ENCODE measurements around the gene CPNE1. TPM values are rescaled to one million over a fixed set of nuclear protein-coding genes. Genes with fewer than 3 reads are reported as not detected.

CPNE1 gene
- total RNA-seq, 1 experiment from 2014 or later: 155 TPM

DNA sequence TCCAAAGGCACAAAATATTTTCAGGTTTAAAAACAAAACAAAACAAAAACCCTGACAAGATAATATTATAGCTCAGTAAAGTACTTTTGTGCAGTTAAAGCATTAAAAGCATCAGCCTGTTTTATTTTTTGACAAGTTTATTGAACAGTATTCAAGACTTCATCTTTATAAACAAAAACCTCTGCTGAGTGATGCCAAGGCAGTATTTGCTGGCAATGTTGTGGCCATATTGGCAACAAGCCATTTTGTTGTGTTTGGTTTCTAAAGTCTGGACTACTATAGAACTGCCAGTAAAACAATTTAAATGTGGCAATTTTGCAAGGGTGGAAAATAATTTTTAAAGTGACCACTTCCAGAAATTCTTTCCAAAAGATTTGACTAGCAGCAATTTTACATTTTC, 15.9 kb downstream of the CPNE1 start:
- no peak overlapping the region for H2BK120ac ChIP-seq (ENCODE audit: low read depth, low read length, poor library complexity, severe bottlenecking)
- H4K91ac ChIP-seq (ENCODE audit: insufficient read length, low read depth, low read length): no peak overlapping the region
- Mint-ChIP-seq H3K9me3 (no peaks in the 10 kb centered on the region), H3K27me3 (ENCODE audit: low read depth) (no peaks in the 10 kb centered on the region), H3K4me1 (peaks cover 14 to 17% of the 10 kb centered on the region in 2 experiments), H3K4me3 (no peak overlapping the region), H3K27ac (peak overlapping the region in 1 of 3 experiments; percentile 55; a peak in 2 of 7 replicates), H3K36me3 (ENCODE audit: insufficient read depth in 1 of 3, low read depth in 3 of 3) (peaks cover 1 to 28% (median 21%) of the 10 kb centered on the region in 3 experiments; a peak in 6 of 7 replicates)
- H3K56ac ChIP-seq (ENCODE audit: insufficient read length, low read depth, low read length): no peak overlapping the region
- DNase-seq: no peak
- H3K9ac ChIP-seq (ENCODE audit: extremely low read depth, insufficient read length, low read length): no peak overlapping the region
- H3K14ac ChIP-seq (ENCODE audit: insufficient read depth, low read length): no peak overlapping the region
- H3K4ac ChIP-seq (ENCODE audit: low read depth, low read length): no peak overlapping the region
- no peaks in the 10 kb centered on the region for H3K23me2 ChIP-seq (ENCODE audit: insufficient read length, low read depth, low read length, poor library complexity, severe bottlenecking)
- no peak overlapping the region for H2BK15ac ChIP-seq (ENCODE audit: low read depth, low read length)
- H4K5ac ChIP-seq (ENCODE audit: insufficient read length, low read depth, low read length): no peak overlapping the region
- H3K79me2 ChIP-seq (ENCODE audit: insufficient read depth, low read length): peaks cover 34% of the 10 kb centered on the region
- H2BK20ac ChIP-seq (ENCODE audit: low read depth, low read length, poor library complexity, severe bottlenecking): no peak overlapping the region
- TF ChIP-seq, protein P1, sequence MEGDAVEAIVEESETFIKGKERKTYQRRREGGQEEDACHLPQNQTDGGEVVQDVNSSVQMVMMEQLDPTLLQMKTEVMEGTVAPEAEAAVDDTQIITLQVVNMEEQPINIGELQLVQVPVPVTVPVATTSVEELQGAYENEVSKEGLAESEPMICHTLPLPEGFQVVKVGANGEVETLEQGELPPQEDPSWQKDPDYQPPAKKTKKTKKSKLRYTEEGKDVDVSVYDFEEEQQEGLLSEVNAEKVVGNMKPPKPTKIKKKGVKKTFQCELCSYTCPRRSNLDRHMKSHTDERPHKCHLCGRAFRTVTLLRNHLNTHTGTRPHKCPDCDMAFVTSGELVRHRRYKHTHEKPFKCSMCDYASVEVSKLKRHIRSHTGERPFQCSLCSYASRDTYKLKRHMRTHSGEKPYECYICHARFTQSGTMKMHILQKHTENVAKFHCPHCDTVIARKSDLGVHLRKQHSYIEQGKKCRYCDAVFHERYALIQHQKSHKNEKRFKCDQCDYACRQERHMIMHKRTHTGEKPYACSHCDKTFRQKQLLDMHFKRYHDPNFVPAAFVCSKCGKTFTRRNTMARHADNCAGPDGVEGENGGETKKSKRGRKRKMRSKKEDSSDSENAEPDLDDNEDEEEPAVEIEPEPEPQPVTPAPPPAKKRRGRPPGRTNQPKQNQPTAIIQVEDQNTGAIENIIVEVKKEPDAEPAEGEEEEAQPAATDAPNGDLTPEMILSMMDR (conservative IDR thresholded peaks at IDR 0.05): no peak
- peaks cover 2% of the 10 kb centered on the region for H4K20me1 ChIP-seq (ENCODE audit: control insufficient read depth, insufficient read depth, insufficient read length)
- H3T11ph ChIP-seq (ENCODE audit: low read length): no peak overlapping the region
- no peak overlapping the region for H3K27ac ChIP-seq (ENCODE audit: insufficient read length, low read depth, low read length)
- H3K4me2 ChIP-seq (ENCODE audit: insufficient read depth, insufficient read length, low read length): no peak overlapping the region
- no peak overlapping the region for H2BK12ac ChIP-seq (ENCODE audit: insufficient read length, low read depth, low read length)
- H3K23ac ChIP-seq (ENCODE audit: insufficient read length, low read depth, low read length): no peak overlapping the region
- no peak overlapping the region for H2AFZ ChIP-seq (ENCODE audit: low read length)
- no peaks in the 10 kb centered on the region for H3K4me1 ChIP-seq (ENCODE audit: insufficient read depth, low read length)
- H3K79me1 ChIP-seq (ENCODE audit: insufficient read depth, low read depth, low read length, poor library complexity, severe bottlenecking): peaks cover 4% of the 10 kb centered on the region
- no peak overlapping the region for H3K18ac ChIP-seq (ENCODE audit: insufficient read length, low read depth, low read length)
- no peak overlapping the region for H2AK5ac ChIP-seq (ENCODE audit: insufficient read length, low read length)
- no peak overlapping the region for H2BK5ac ChIP-seq (ENCODE audit: insufficient read length, low read length)
- no peaks in the 10 kb centered on the region for H3K9me3 ChIP-seq (ENCODE audit: control insufficient read depth, low read depth, low read length)
- H3K27me3 ChIP-seq (ENCODE audit: insufficient read depth, low read length): no peaks in the 10 kb centered on the region
- no peak overlapping the region for H4K8ac ChIP-seq (replicated peaks; ENCODE audit: insufficient read length, low read depth, low read length)

All from H9 (cell line).